Neural cell (in vitro differentiated cells): ENCODE results near the gene SLAIN1. TPM values are rescaled to one million over a fixed set of nuclear protein-coding genes. Genes with fewer than 3 reads are reported as not detected.
"Not testable (repeated sequence)": the region's sequence is repeated elsewhere in the genome, so short reads cannot be mapped to it uniquely, and the experiment has no call there.

ENCODE experiments used
- H2AFZ ChIP-seq: fragments of 200-600, 300-800 bp; sonication (generic), shearing (Covaris generic); 2 replicates; pipeline ENCODE4 v1.6.0; 2014; ENCODE audit warnings: low read depth, mild to moderate bottlenecking, antibody characterized with exemption, low read length, moderate library complexity
- H3F3A ChIP-seq: fragments of 200-600 bp; shearing (Covaris generic); 2 replicates; pipeline ENCODE4 v1.6.1; 2016; ENCODE audit warnings: mild to moderate bottlenecking, moderate library complexity, mixed read lengths, antibody characterized with exemption, low read length; ENCODE audit not compliant: insufficient read depth, poor library complexity, severe bottlenecking
- H3K27ac ChIP-seq: fragments of 200-600, 300-800 bp; sonication (generic), shearing (Covaris generic); 2 replicates; pipeline ENCODE4 v1.5.1; 2014; ENCODE audit warnings: mild to moderate bottlenecking, low read length, moderate library complexity
- H3K27me3 ChIP-seq: fragments of 300-800, 200-600 bp; sonication (generic), shearing (Covaris generic); 2 replicates; pipeline ENCODE4 v1.6.0; 2014; ENCODE audit warnings: mild to moderate bottlenecking, low read depth, low read length, moderate library complexity; ENCODE audit not compliant: insufficient read depth
- H3K36me3 ChIP-seq: fragments of 300-800, 200-600 bp; sonication (generic), shearing (Covaris generic); 2 replicates; pipeline ENCODE4 v1.5.1; 2014; ENCODE audit warnings: mild to moderate bottlenecking, antibody characterized with exemption, low read length, moderate library complexity; ENCODE audit not compliant: insufficient read depth
- H3K4me2 ChIP-seq: fragments of 300-800, 200-600 bp; sonication (generic), shearing (Covaris generic); 2 replicates; pipeline ENCODE4 v1.6.0; 2014; ENCODE audit warnings: mild to moderate bottlenecking, low read length
- H3K4me3 ChIP-seq: fragments of 300-800, 200-600 bp; sonication (generic), shearing (Covaris generic); 2 replicates; pipeline ENCODE4 v1.5.1; 2014; ENCODE audit warnings: mild to moderate bottlenecking, low read length, moderate library complexity
- H3K79me2 ChIP-seq: fragments of 200-600 bp; shearing (Covaris generic); replicated peaks from 2 replicates; pipeline ENCODE4 v1.6.0; 2014; ENCODE audit warnings: mild to moderate bottlenecking, low read length, moderate library complexity; ENCODE audit not compliant: insufficient read depth
- H3K9ac ChIP-seq: fragments of 300-800, 200-600 bp; sonication (generic), shearing (Covaris generic); 2 replicates; pipeline ENCODE4 v1.6.1; 2016; ENCODE audit warnings: mild to moderate bottlenecking, low read length, mixed read lengths
- H3K9me2 ChIP-seq: fragments of 200-600 bp; shearing (Covaris generic); 2 replicates; pipeline ENCODE4 v1.6.1; 2016; ENCODE audit warnings: mild to moderate bottlenecking, low read length, mixed read lengths; ENCODE audit not compliant: insufficient read depth
- H3K9me3 ChIP-seq: fragments of 200-600, 300-800 bp; sonication (generic), shearing (Covaris generic); 2 replicates; pipeline ENCODE4 v1.6.1; 2016; ENCODE audit warnings: mild to moderate bottlenecking, mixed run types, low read length, moderate library complexity, mixed read lengths
- H4K20me1 ChIP-seq: fragments of 200-600 bp; shearing (Covaris generic); 2 replicates; pipeline ENCODE4 v1.6.1; 2016; ENCODE audit warnings: mild to moderate bottlenecking, mixed run types; ENCODE audit not compliant: insufficient read depth
- CTCF ChIP-seq: fragments of 450-650 bp; IDR thresholded peaks from 2 replicates; pipeline ENCODE4 v1.5.1; 2014; ENCODE audit warnings: antibody characterized with exemption, mild to moderate bottlenecking, moderate library complexity; ENCODE audit not compliant: poor library complexity, severe bottlenecking
- EP300 ChIP-seq: fragments of 450-650 bp; conservative IDR thresholded peaks from 2 replicates; pipeline ENCODE4 v1.6.1; 2014; ENCODE audit warnings: antibody characterized with exemption, mild to moderate bottlenecking, moderate library complexity; ENCODE audit not compliant: poor library complexity, severe bottlenecking
- EZH2 ChIP-seq: fragments of 200-600, 300-800 bp; shearing (Covaris generic), sonication (generic); IDR thresholded peaks from 2 replicates; pipeline ENCODE4 v1.6.1; 2014; ENCODE audit warnings: antibody characterized with exemption, low read length, borderline replicate concordance, mild to moderate bottlenecking; ENCODE audit not compliant: insufficient read depth, poor library complexity, severe bottlenecking
- POLR2AphosphoS5 ChIP-seq: IDR thresholded peaks from 2 replicates; pipeline ENCODE4 v1.6.1; 2012
- RAD21 ChIP-seq: fragments of 450-650 bp; conservative IDR thresholded peaks from 2 replicates; pipeline ENCODE4 v1.6.1; 2014; ENCODE audit warnings: antibody characterized with exemption, mild to moderate bottlenecking, moderate library complexity
- REST ChIP-seq: IDR thresholded peaks from 2 replicates; pipeline ENCODE4 v1.6.1; 2012; ENCODE audit warnings: borderline replicate concordance
- polyA plus RNA-seq: library from polyadenylated mRNA; depleted of rRNA; stranded (reverse); fragments of >200 nt; gene quantifications from 2 replicates; pipeline ENCODE4 v1.2.3, GENCODE V29; 2014

The SLAIN1 gene
- polyA plus RNA-seq, 1 donor from 2014 or later: 155 TPM

- not testable (repeated sequence) for H3K4me3 ChIP-seq, H3K79me2 ChIP-seq, H3K27me3 ChIP-seq, H3K9ac ChIP-seq, H3K9me2 ChIP-seq, H3K36me3 ChIP-seq, H3F3A ChIP-seq, H3K27ac ChIP-seq, H3K9me3 ChIP-seq, H3K4me2 ChIP-seq, H2AFZ ChIP-seq, H4K20me1 ChIP-seq
Measured at GRCh38 chr13:77662301-77662700, 35.2 kb upstream of the SLAIN1 start.

- not testable (repeated sequence) for H3K9me3 ChIP-seq, H2AFZ ChIP-seq, H4K20me1 ChIP-seq, H3K4me2 ChIP-seq, H3F3A ChIP-seq, H3K4me3 ChIP-seq, H3K9me2 ChIP-seq, H3K79me2 ChIP-seq, H3K36me3 ChIP-seq, H3K27ac ChIP-seq, H3K9ac ChIP-seq, H3K27me3 ChIP-seq
Measured at GRCh38 chr13:77662831-77663230, 34.7 kb upstream of the SLAIN1 start.

GRCh38 chr13:77674852-77675251 lies 22.6 kb upstream of the SLAIN1 start:
- Histone ChIP-seq H3K27me3 (no peaks in the 10 kb centered on the region), H2AFZ (no peak overlapping the region), H3K9me2 (no peaks in the 10 kb centered on the region), H4K20me1 (no peaks in the 10 kb centered on the region), H3K4me3 (no peak overlapping the region), H3K4me2 (no peak overlapping the region), H3K36me3 (no peaks in the 10 kb centered on the region), H3K9me3 (no peaks in the 10 kb centered on the region), H3K79me2 (no peaks in the 10 kb centered on the region), H3K27ac (no peak overlapping the region), H3K9ac (no peak overlapping the region), H3F3A (no peaks in the 10 kb centered on the region)
- TF ChIP-seq RAD21: no peak
- no peak for TF ChIP-seq EP300
- no peak for TF ChIP-seq CTCF
- no peak for TF ChIP-seq EZH2
- no peak for TF ChIP-seq POLR2AphosphoS5
- no peak for TF ChIP-seq REST
